GM23338 (cell line): ENCODE results near the gene JARID2. TPM values are rescaled to one million over a fixed set of nuclear protein-coding genes. Genes with fewer than 3 reads are reported as not detected.

Experiments used
- ATAC-seq: fragments of 200-7000 bp; cut with Tn5 transposase; 3 replicates; pipeline ENCODE4 v1.9.1; 2020
- DNase-seq: peaks from one replicate; pipeline ENCODE4 v3.0.0-alpha.2; 2015; ENCODE audit warnings: low spot score
- H2AFZ ChIP-seq: fragments of 200-600 bp; sonication (generic); 2 replicates; pipeline ENCODE4 v1.8.0; 2016; ENCODE audit warnings: antibody characterized with exemption, mild to moderate bottlenecking, moderate library complexity
- H3F3A ChIP-seq: fragments of 200-600 bp; sonication (generic); replicated peaks from 2 replicates; pipeline ENCODE4 v1.8.0; 2017; ENCODE audit warnings: antibody characterized with exemption, mixed run types, low read depth
- H3K27ac ChIP-seq: fragments of 200-600 bp; sonication (generic); 2 replicates; pipeline ENCODE4 v1.6.1; 2016; ENCODE audit warnings: low read depth
- H3K27me3 ChIP-seq: fragments of 200-600 bp; sonication (generic); 2 replicates; pipeline ENCODE4 v1.8.0; 2016; ENCODE audit warnings: mild to moderate bottlenecking, mixed run types, moderate library complexity; ENCODE audit not compliant: insufficient read depth
- H3K36me3 ChIP-seq: fragments of 200-600 bp; sonication (generic); 2 replicates; pipeline ENCODE4 v1.8.0; 2016; ENCODE audit warnings: mild to moderate bottlenecking; ENCODE audit not compliant: insufficient read depth
- H3K4me1 ChIP-seq: fragments of 200-600 bp; sonication (generic); 2 replicates; pipeline ENCODE4 v1.8.0; 2016; ENCODE audit warnings: mild to moderate bottlenecking, moderate library complexity; ENCODE audit not compliant: insufficient read depth
- H3K4me2 ChIP-seq: fragments of 200-600 bp; sonication (generic); 2 replicates; pipeline ENCODE4 v1.7.1; 2017; ENCODE audit warnings: mixed run types
- H3K4me3 ChIP-seq: fragments of 200-600 bp; sonication (generic); 2 replicates; pipeline ENCODE4 v1.6.1; 2016; ENCODE audit warnings: mixed run types
- H3K79me2 ChIP-seq: fragments of 200-600 bp; sonication (generic); replicated peaks from 2 replicates; pipeline ENCODE4 v1.8.0; 2017; ENCODE audit warnings: mild to moderate bottlenecking; ENCODE audit not compliant: insufficient read depth
- H3K9me2 ChIP-seq: fragments of 200-600 bp; sonication (generic); 2 replicates; pipeline ENCODE4 v1.8.0; 2017; ENCODE audit not compliant: insufficient read depth
- H4K20me1 ChIP-seq: fragments of 200-600 bp; sonication (generic); replicated peaks from 2 replicates; pipeline ENCODE4 v1.8.0; 2017; ENCODE audit warnings: mild to moderate bottlenecking; ENCODE audit not compliant: insufficient read depth
- H3K27ac Mint-ChIP-seq: 2 replicates; pipeline ENCODE4 v1.8.0; 2020; ENCODE audit warnings: inconsistent platforms, mild to moderate bottlenecking, moderate library complexity, mixed read lengths
- H3K27me3 Mint-ChIP-seq: 3 replicates; pipeline ENCODE4 v1.8.0; 2022; ENCODE audit warnings: low read depth, mild to moderate bottlenecking, moderate library complexity, mixed read lengths, inconsistent platforms; ENCODE audit not compliant: insufficient read depth, poor library complexity
- H3K36me3 Mint-ChIP-seq: 3 replicates; pipeline ENCODE4 v1.8.0; 2021; ENCODE audit warnings: low read depth, mild to moderate bottlenecking, inconsistent platforms, moderate library complexity, mixed read lengths
- H3K4me1 Mint-ChIP-seq: 3 replicates; pipeline ENCODE4 v1.8.0; 2020; ENCODE audit warnings: mild to moderate bottlenecking, inconsistent platforms, mixed read lengths
- H3K4me3 Mint-ChIP-seq: 3 replicates; pipeline ENCODE4 v1.8.0; 2021; ENCODE audit warnings: moderate library complexity, mild to moderate bottlenecking, inconsistent platforms, mixed read lengths
- H3K9me3 Mint-ChIP-seq: 3 replicates; pipeline ENCODE4 v1.8.0; 2020; ENCODE audit warnings: moderate library complexity, mild to moderate bottlenecking, inconsistent platforms, mixed read lengths
- CREB1 ChIP-seq: fragments of 250-450 bp; sonication (Bioruptor Pico); IDR thresholded peaks from 2 replicates; pipeline ENCODE4 v1.5.0; 2020; ENCODE audit warnings: low read depth, mild to moderate bottlenecking, moderate library complexity
- CTCF ChIP-seq, 2 experiments: fragments of 200-600 bp in 1 of 2; sonication (generic) in 1 of 2; conservative IDR thresholded peaks; 2 replicates each; pipeline versions ENCODE4 v1.5.1 to v1.6.1; 2016 to 2017; ENCODE audit warnings: antibody characterized with exemption in 2 of 2, low read depth in 2 of 2, mild to moderate bottlenecking in 2 of 2, moderate library complexity in 1 of 2
- EZH2phosphoT487 ChIP-seq: fragments of 200-600 bp; sonication (generic); IDR thresholded peaks from one replicate; pipeline ENCODE4 v1.8.1; 2018; ENCODE audit warnings: antibody characterized with exemption; ENCODE audit not compliant: unreplicated experiment
- JUNB ChIP-seq: IDR thresholded peaks from one replicate; pipeline ENCODE4 v1.6.1; 2016; ENCODE audit warnings: antibody characterized with exemption; ENCODE audit not compliant: unreplicated experiment
- NANOG ChIP-seq: IDR thresholded peaks from 2 replicates; pipeline ENCODE4 v1.6.1; 2016; ENCODE audit warnings: antibody characterized with exemption, borderline replicate concordance
- STAT1 ChIP-seq: IDR thresholded peaks from one replicate; pipeline ENCODE4 v1.6.1; 2016; ENCODE audit warnings: antibody characterized with exemption; ENCODE audit not compliant: unreplicated experiment
- ZNF114 ChIP-seq: fragments of 250-450 bp; sonication (Bioruptor Pico); IDR thresholded peaks from 2 replicates; pipeline ENCODE4 v1.5.0; 2020; ENCODE audit warnings: mild to moderate bottlenecking, moderate library complexity
- polyA plus RNA-seq: library from polyadenylated mRNA; unstranded; fragments of >200 nt; fragmentation: Nextera tagmentation; extraction: Ambion mirVana; gene quantifications from 2 replicates; pipeline ENCODE4 v1.2.1, GENCODE V29; 2016
- total RNA-seq: library from RNA; depleted of rRNA; stranded (reverse); fragments of >200 nt; shearing (Covaris generic); gene quantifications from 2 replicates; pipeline ENCODE4 v1.2.3, GENCODE V29; 2014
- TF ChIP-seq, protein P1 (sequence below): IDR thresholded peaks from one replicate; pipeline ENCODE4 v1.6.1; 2018; ENCODE audit warnings: antibody characterized with exemption; ENCODE audit not compliant: unreplicated experiment
- TF ChIP-seq, protein P2 (sequence below): IDR thresholded peaks from 2 replicates; pipeline ENCODE4 v1.6.1; 2016; ENCODE audit warnings: antibody characterized with exemption

The JARID2 gene
- total and polyA plus RNA-seq, 2 experiments from 2014 or later, result 92.8 to 196 TPM

DNA sequence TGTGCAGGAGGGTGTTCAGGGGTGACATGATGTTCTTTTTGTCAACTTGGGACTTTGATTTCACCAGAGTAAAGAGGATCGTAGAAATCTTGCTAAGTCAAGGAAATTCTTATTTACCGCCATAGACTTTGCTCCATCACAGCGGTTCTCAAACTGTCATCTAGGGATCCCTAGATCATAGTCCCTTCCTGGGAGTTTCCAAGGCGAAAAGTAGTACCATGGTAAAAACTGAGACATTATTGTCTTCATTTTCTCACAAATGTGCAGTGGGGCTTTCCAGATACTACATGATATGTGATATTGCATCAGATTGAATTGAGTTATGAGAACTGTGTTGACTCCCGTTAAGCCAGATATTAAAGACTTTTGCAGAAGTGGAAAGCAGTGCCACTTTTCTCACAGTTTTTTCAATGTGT, 79.7 kb downstream of the JARID2 start:
- H3K4me1 Mint-ChIP-seq, result peaks cover 82% of the 10 kb centered on the region

DNA sequence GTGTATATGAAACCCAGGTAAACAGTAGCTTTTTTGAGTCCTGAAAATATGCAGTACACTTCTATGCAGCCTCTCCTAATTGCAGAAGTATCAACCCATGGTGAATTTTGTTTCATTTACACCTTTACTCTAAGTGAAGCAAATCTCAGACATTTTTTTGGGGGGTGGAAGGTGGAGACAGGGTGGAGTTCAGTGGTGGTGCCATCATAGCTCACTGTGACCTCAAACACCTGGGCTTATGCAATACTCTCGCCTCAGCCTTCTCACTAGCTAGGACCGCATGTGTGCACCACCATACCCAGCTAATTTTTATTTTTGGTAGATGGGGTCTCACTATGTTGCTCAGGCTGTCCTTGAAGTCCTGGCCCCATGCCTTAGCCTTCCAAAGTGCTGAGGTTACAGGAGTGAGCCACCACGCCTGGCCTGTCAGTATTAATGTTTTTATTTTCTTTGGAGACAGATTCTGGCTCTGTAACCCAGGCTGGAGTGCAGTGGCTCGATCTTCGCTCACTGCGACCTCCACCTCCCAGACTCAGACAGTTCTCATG, 80.3 kb downstream of the JARID2 start:
- H3K27ac ChIP-seq, result no peak overlapping the region; the same call in 1 of the 2 replicates
- no peaks in the 10 kb centered on the region for H3K27me3 ChIP-seq
- H3K36me3 Mint-ChIP-seq, result peaks cover 27% of the 10 kb centered on the region; the same call in 2 of the 3 replicates
- H3F3A ChIP-seq, result peaks cover 28% of the 10 kb centered on the region
- H3K27me3 Mint-ChIP-seq, result peaks cover 39% of the 10 kb centered on the region
- no peak overlapping the region for H3K4me3 ChIP-seq
- peak overlapping the region; percentile 65 for H3K4me2 ChIP-seq
- H3K79me2 ChIP-seq, result peaks cover 100% of the 10 kb centered on the region
- H3K4me1 ChIP-seq, result peaks cover 97% of the 10 kb centered on the region
- no peak overlapping the region for H2AFZ ChIP-seq
- no peak for DNase-seq
- H3K36me3 ChIP-seq, result no peaks in the 10 kb centered on the region
- H3K9me3 Mint-ChIP-seq, result no peaks in the 10 kb centered on the region
- 0 out of 2 replicates have a peak overlapping the region, but pooled peaks have one; percentile 5 for H3K27ac Mint-ChIP-seq
- H3K4me1 Mint-ChIP-seq, result peaks cover 83% of the 10 kb centered on the region
- H3K9me2 ChIP-seq, result no peaks in the 10 kb centered on the region
- peaks cover 98% of the 10 kb centered on the region for H4K20me1 ChIP-seq
- no peak overlapping the region for H3K4me3 Mint-ChIP-seq
- no peak for ATAC-seq
- TF ChIP-seq, protein P1, sequence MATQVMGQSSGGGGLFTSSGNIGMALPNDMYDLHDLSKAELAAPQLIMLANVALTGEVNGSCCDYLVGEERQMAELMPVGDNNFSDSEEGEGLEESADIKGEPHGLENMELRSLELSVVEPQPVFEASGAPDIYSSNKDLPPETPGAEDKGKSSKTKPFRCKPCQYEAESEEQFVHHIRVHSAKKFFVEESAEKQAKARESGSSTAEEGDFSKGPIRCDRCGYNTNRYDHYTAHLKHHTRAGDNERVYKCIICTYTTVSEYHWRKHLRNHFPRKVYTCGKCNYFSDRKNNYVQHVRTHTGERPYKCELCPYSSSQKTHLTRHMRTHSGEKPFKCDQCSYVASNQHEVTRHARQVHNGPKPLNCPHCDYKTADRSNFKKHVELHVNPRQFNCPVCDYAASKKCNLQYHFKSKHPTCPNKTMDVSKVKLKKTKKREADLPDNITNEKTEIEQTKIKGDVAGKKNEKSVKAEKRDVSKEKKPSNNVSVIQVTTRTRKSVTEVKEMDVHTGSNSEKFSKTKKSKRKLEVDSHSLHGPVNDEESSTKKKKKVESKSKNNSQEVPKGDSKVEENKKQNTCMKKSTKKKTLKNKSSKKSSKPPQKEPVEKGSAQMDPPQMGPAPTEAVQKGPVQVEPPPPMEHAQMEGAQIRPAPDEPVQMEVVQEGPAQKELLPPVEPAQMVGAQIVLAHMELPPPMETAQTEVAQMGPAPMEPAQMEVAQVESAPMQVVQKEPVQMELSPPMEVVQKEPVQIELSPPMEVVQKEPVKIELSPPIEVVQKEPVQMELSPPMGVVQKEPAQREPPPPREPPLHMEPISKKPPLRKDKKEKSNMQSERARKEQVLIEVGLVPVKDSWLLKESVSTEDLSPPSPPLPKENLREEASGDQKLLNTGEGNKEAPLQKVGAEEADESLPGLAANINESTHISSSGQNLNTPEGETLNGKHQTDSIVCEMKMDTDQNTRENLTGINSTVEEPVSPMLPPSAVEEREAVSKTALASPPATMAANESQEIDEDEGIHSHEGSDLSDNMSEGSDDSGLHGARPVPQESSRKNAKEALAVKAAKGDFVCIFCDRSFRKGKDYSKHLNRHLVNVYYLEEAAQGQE, result no peak
- TF ChIP-seq NANOG (no peak), ZNF114 (CRISPR knock-in tag) (no peak), CTCF (conservative IDR thresholded peaks at IDR 0.05; ENCODE audit: low read depth in 2 of 2) (no peak), STAT1 (no peak)

More for the DNA sequence above, 79.7 kb downstream of the JARID2 start:
- Histone ChIP-seq H3K4me1 (peaks cover 97% of the 10 kb centered on the region), H4K20me1 (peaks cover 97% of the 10 kb centered on the region), H3K9me2 (no peaks in the 10 kb centered on the region), H3K27ac (peak overlapping the region; percentile 22), H3K4me3 (no peak overlapping the region), H3K4me2 (peak overlapping the region; percentile 36; the same call in 1 of the 2 replicates), H2AFZ (no peak overlapping the region), H3F3A (peaks cover 28% of the 10 kb centered on the region), H3K27me3 (no peaks in the 10 kb centered on the region), H3K36me3 (no peaks in the 10 kb centered on the region), H3K79me2 (peaks cover 100% of the 10 kb centered on the region)
- TF ChIP-seq EZH2phosphoT487 (no peak), CREB1 (CRISPR knock-in tag) (no peak), JUNB (no peak), NANOG (no peak), CTCF (conservative IDR thresholded peaks at IDR 0.05; ENCODE audit: low read depth in 2 of 2) (no peak), ZNF114 (CRISPR knock-in tag) (no peak)
- TF ChIP-seq, protein P2, sequence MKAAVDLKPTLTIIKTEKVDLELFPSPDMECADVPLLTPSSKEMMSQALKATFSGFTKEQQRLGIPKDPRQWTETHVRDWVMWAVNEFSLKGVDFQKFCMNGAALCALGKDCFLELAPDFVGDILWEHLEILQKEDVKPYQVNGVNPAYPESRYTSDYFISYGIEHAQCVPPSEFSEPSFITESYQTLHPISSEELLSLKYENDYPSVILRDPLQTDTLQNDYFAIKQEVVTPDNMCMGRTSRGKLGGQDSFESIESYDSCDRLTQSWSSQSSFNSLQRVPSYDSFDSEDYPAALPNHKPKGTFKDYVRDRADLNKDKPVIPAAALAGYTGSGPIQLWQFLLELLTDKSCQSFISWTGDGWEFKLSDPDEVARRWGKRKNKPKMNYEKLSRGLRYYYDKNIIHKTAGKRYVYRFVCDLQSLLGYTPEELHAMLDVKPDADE, result no peak
- ATAC-seq (no peak), DNase-seq (no peak)
- Mint-ChIP-seq H3K27ac (no peak overlapping the region), H3K4me3 (no peak overlapping the region), H3K27me3 (peaks cover 39% of the 10 kb centered on the region), H3K9me3 (no peaks in the 10 kb centered on the region), H3K36me3 (peaks cover 27% of the 10 kb centered on the region; the same call in 2 of the 3 replicates)
